Mesodermal cell (in vitro differentiated cells): ENCODE data around the gene SEMA5A.

Experiments used
- H3K27ac ChIP-seq: 2 replicates; pipeline ENCODE4 v1.7.0; 2013; ENCODE audit warnings: mild to moderate bottlenecking, low read depth, low read length, moderate library complexity; ENCODE audit not compliant: severe bottlenecking
- H3K36me3 ChIP-seq: 2 replicates; pipeline ENCODE4 v1.7.1; 2013; ENCODE audit warnings: mild to moderate bottlenecking, low read length, moderate library complexity; ENCODE audit not compliant: control insufficient read depth, insufficient read depth
- H3K4me1 ChIP-seq: one replicate; pipeline ENCODE4 v1.7.1; 2013; ENCODE audit warnings: mild to moderate bottlenecking, low read length; ENCODE audit not compliant: insufficient read depth, control insufficient read depth, poor library complexity, severe bottlenecking
- H3K4me3 ChIP-seq: 2 replicates; pipeline ENCODE4 v1.7.0; 2013; ENCODE audit warnings: low read length, control low read depth, mild to moderate bottlenecking; ENCODE audit not compliant: insufficient read depth, poor library complexity, severe bottlenecking; ENCODE audit errors: extremely low read depth
- H3K9me3 ChIP-seq: 2 replicates; pipeline ENCODE4 v1.7.1; 2013; ENCODE audit warnings: mild to moderate bottlenecking, low read length, moderate library complexity; ENCODE audit not compliant: control insufficient read depth
- WGBS, 2 experiments: methylation state at CpG; one replicate each; pipeline ENCODE4 v1.1.5; 2013; ENCODE audit warnings: missing lambda C conversion rate in 2 of 2; ENCODE audit not compliant: insufficient coverage in 2 of 2; 5-methylcytosine and 5-hydroxymethylcytosine counted together

SEMA5A gene

DNA sequence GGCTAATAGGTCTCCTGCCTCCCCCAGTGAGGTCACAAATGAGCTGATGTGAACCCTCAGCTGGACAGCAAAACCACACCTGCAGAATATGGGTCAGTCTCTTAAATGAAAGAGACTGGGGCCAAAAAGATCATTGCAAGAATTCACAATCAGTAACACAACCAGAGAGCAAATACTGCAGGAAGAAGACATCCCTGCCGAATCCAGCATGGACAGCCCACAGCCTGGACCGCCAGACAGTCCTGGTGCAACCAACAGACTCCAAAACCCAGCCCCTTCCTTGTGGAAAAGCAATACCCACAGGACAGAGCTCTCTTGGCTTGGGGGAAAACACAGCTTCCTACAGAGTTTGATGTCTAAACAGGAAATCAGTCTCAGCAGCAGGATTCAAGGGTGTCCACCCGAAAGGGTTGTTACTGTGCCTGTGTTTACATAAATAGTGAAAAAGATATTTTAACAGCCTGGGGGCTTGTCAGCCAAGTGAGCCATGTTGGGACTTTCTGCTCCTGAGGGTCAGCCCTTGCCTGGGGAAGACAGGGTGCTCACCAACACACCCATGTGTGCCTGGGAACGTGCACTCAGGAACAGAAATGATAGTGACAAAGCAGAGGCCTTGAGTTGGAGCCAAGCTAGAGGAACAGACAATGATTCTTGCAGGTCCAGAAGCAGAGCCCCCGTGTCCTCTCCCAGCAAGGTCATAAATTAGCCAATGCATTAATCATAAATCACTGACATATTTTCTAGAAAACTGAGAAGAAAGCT is 106.2 kb downstream of the SEMA5A start:
- 93 to 97% methylated on average over 2 to 3 of the region's 5 CpGs for WGBS, 2 experiments
- H3K9me3 ChIP-seq: peaks cover 6% of the 10 kb centered on the region
- H3K4me3 ChIP-seq: no peak overlapping the region
- peak overlapping the region; percentile 62 for H3K27ac ChIP-seq
- H3K36me3 ChIP-seq: peaks cover 43% of the 10 kb centered on the region
- peaks cover 17% of the 10 kb centered on the region for H3K4me1 ChIP-seq

DNA sequence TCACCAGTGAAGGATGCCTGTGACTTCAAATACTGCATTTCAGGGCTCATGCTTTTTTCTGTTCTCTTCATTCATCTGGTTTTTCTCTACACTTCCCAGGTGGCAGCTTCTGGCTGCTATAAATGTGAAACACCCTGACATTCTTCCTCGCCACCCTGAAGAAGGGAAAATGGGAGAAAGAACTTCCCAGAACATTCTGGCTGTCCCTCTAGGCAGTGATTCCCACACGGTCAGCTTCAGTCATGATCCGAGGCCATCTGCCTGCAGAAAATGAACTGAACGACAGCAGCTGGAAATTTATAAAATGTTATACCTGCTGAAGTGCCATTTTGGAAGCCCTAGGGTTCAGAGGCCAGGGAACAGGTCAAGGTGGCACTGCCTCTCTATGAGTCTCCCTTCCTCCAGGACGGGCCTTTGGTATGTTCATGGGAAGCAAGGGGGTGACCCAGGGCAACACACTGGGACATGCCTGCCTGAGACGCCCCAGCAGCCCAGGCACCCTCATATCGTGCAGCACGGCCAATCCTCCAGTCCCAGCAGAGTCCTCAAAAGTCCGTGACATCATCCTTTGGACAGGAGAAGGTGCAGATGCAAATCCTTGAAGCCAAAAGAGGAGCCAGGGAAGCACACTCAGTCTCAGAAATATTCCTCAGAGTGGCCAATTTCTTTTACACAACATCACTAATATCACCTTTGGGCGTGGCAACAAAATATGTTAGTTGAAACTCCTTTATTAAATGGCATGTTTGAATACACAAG is 107.1 kb downstream of the SEMA5A start:
- Histone ChIP-seq H3K36me3 (peaks cover 38% of the 10 kb centered on the region), H3K4me1 (peaks cover 17% of the 10 kb centered on the region), H3K27ac (no peak overlapping the region), H3K9me3 (no peaks in the 10 kb centered on the region), H3K4me3 (no peak overlapping the region)
- 87 to 95% methylated on average over 6 of the region's 10 CpGs for WGBS, 2 experiments

DNA sequence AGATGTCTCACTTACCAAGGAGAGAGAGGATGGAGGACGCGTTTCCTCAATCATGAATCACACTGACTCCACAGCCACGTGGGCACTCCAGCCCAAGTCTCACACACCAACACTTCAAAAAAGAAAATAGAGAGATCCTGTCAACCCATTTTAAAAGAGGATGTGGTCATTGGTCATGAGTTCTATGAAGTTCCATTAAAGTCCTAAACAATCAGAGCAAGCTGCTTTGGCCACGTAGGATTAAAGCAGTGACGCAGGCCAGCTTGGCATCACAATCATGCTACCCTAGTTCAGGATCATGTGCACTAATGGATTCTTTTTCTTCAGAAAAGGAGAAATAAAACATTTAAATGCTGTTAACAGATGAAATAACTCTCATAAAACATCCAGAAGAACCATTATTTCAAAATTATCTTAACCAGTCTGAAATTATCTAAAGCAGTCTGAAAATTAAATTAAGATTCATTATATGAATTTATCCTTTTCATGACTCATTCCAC is 108.1 kb downstream of the SEMA5A start:
- 92% methylated on average over 2 of the region's 5 CpGs; no CpG with 5 or more reads in 1 of the 2 experiments for WGBS, 2 experiments
- no peaks in the 10 kb centered on the region for H3K9me3 ChIP-seq
- H3K36me3 ChIP-seq: peaks cover 32% of the 10 kb centered on the region
- H3K27ac ChIP-seq: no peak overlapping the region
- peaks cover 17% of the 10 kb centered on the region for H3K4me1 ChIP-seq
- H3K4me3 ChIP-seq: no peak overlapping the region

DNA sequence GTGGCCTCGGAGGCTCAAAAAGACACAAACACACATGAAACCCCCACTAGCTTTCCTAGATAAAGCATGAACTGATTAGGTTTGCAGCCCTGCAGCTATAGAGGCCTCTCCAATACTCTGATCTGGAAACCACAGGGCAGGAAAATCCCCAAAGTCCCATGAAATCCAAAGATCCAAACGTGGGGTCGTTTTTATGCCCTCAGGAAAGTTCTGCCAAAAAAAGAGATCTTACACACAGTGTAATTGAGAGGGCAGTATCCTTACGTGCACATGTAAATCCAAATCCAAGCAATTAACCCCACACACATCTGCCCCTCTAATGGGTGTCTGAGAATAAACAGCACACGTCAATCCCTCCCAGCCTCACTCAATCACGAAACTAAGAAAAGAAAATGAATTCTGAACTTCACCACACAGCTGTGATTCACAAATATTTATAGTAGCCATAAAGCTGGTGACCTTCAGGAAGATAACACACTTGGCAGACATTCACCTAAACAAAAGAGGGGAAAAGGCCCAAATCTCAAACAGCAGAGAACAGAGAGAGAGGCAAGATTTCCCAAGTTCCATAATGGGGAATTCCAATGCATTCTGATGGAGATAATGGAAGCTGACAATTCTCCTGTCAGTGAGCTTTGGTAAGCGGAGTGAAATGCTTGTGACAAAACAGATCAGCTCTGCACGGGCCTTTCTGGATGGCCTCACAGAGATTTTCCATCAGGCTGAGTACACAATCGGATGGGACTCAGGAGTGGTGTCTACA is 114.2 kb downstream of the SEMA5A start:
- Histone ChIP-seq H3K27ac (peak overlapping the region; percentile 85), H3K36me3 (peaks cover 14% of the 10 kb centered on the region), H3K4me3 (no peak overlapping the region), H3K4me1 (peaks cover 6% of the 10 kb centered on the region), H3K9me3 (no peaks in the 10 kb centered on the region)
- 70 to 74% methylated on average over 7 to 8 of the region's 9 CpGs for WGBS, 2 experiments

DNA sequence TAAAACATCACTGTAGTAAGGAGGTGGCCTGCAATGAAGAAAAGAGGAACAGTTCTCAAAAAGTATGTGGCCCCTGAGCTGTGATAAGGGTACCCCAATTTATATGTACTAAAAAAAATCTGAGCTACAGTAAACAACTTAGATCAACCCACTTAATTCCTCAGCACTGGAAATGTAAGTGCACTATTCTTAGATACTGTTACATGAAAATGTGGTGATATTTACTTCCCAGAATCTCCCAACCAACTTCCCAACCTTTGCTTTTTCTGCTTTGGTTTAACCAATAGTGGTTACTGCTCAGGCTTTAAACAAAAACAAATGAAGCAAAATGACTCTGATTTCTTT is 114.8 kb downstream of the SEMA5A start:
- Histone ChIP-seq H3K4me1 (peaks cover 6% of the 10 kb centered on the region), H3K4me3 (no peak overlapping the region), H3K9me3 (no peaks in the 10 kb centered on the region), H3K27ac (peak overlapping the region; percentile 85), H3K36me3 (peaks cover 9% of the 10 kb centered on the region)

DNA sequence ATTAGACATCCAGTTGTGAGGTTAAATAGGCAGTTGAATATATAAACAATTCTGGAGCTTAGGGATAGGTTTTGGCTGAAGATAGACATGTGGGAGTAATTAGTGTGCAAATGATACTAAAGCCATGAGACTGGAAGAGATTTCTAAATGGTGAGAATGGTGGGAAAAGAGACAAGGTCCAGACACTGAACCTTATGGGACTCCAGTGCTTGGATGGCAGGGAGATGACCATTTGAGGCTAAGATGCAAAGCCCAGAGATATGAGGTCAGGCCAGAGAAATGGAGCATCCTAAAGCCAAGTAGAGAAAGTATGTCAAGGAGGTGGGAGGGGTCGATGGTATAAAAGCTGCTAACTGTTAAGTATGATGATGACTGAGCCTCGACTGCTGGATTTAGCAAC is 115.6 kb downstream of the SEMA5A start:
- H3K4me1 ChIP-seq: peaks cover 6% of the 10 kb centered on the region
- no peak overlapping the region for H3K4me3 ChIP-seq
- H3K36me3 ChIP-seq: peaks cover 1% of the 10 kb centered on the region
- H3K27ac ChIP-seq: no peak overlapping the region
- no peaks in the 10 kb centered on the region for H3K9me3 ChIP-seq
- 94 to 97% methylated on average over 2 of the region's 2 CpGs for WGBS, 2 experiments

DNA sequence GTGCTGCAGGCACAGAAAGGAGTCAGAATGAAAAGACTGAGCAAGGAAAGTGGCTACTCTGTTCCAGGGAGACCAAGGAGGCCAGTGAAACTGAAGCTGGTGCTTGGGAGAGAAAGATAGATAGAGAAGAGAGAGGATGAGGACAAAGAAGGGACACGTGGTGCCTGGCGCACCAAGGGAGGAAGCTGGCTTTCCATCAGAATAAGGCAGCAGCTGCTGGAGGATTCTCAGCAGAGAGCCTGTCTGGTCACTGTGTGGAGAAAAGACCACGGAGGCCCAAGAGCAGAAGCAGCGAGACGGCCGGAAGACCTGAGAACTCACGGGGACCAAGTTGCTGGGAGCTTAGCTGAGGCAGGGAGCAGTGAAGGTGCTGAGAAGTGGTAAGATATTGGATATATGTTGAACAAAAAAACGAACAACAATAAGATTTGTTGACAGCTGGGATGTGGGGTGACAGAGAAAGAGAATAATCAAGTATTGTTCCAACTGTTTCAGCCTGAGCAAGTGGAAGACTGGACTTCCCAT is 116.1 kb downstream of the SEMA5A start:
- WGBS, 2 experiments: 97% methylated on average over 8 of the region's 8 CpGs

DNA sequence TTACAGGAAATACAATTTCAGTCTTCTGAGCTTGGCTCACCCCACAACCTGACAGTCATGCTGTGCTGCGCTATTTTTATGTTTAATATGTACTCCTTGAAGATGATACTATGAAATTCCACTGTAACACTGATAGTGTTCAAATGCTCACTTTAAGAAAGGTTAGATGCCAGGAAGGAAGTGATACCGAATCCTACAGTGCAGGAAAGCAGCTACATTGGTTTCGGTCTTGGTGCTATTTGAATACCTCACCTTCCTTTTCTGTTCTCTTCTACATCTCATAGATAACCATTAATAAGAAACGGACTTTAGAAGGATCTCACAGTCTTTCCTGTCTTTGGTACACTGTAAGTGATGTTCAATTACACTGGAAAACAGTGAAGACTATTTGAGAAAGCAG is 117.6 kb downstream of the SEMA5A start:
- H3K36me3 ChIP-seq: peaks cover 4% of the 10 kb centered on the region
- WGBS, 2 experiments: 83 to 86% methylated on average over 1 of the region's 4 CpGs
- no peak overlapping the region for H3K27ac ChIP-seq
- H3K4me1 ChIP-seq: peaks cover 6% of the 10 kb centered on the region
- H3K9me3 ChIP-seq: no peaks in the 10 kb centered on the region
- H3K4me3 ChIP-seq: no peak overlapping the region

More for the DNA sequence above, 116.1 kb downstream of the SEMA5A start:
- Histone ChIP-seq H3K9me3 (no peaks in the 10 kb centered on the region), H3K4me1 (peaks cover 6% of the 10 kb centered on the region), H3K36me3 (no peaks in the 10 kb centered on the region), H3K4me3 (no peak overlapping the region), H3K27ac (no peak overlapping the region)

DNA sequence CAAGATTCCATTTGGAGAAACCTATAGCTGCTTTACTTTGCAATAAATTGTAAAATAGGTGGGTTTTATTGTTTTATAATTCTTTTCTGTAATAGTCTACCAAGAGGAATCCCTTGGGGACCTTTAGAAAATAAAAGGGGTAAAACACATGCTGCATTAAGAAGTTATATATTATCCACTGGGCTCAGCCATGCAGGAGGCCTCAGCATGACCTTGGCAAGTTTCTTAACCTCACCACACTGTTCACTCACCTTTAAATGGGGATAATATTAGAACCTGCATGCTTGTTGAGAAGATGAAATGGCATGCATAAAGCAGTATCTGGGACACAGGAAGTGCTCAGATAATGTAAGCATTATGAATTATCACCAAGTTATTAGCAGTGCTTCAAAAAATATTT is 120.2 kb downstream of the SEMA5A start:
- Histone ChIP-seq H3K36me3 (peaks cover 18% of the 10 kb centered on the region), H3K27ac (no peak overlapping the region), H3K4me1 (no peaks in the 10 kb centered on the region), H3K9me3 (no peaks in the 10 kb centered on the region), H3K4me3 (no peak overlapping the region)

DNA sequence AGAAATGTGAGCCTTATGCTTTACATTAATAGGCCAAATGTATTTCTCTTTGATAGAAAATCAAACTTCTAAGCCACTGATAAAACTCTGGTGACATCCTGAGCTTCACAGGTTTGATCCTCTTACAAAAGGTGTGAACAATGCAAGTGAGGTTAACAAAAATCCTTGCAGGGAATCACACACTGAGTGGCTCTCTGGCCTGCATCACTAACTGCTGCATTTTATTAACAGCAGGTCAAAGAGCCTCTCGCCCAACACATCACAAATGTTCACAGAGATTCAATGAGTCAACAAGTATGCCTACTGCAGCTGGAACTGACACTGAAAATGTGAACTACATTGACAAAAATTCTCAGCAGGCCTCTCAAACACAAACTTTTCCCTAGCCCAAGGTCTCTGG is 122.3 kb downstream of the SEMA5A start:
- Histone ChIP-seq H3K4me3 (no peak overlapping the region), H3K4me1 (no peaks in the 10 kb centered on the region), H3K27ac (no peak overlapping the region), H3K36me3 (peaks cover 37% of the 10 kb centered on the region), H3K9me3 (no peaks in the 10 kb centered on the region)
- WGBS, 2 experiments: 50 to 86% methylated on average over 1 of the region's 1 CpG
